ENCODE measurements around the gene RPTOR.

RPTOR gene

GRCh38 chr17:80967404-80967872 lies 422.8 kb downstream of the RPTOR start:
- DNase-seq (ENCODE audit: low read depth in 2 of 2, low spot score in 1 of 2), result no peak

GRCh38 chr17:80968602-80969029 lies 424.0 kb downstream of the RPTOR start:
- DNase-seq (ENCODE audit: low read depth in 2 of 2, low spot score in 1 of 2), result no peak

GRCh38 chr17:80969030-80969673 lies 424.5 kb downstream of the RPTOR start:
- no peak for DNase-seq (ENCODE audit: low read depth in 2 of 2, low spot score in 1 of 2)

- no peak for DNase-seq (ENCODE audit: low read depth in 2 of 2, low spot score in 1 of 2)
These were observed 425.0 kb downstream of the RPTOR start for GRCh38 chr17:80969674-80970043.

DNA sequence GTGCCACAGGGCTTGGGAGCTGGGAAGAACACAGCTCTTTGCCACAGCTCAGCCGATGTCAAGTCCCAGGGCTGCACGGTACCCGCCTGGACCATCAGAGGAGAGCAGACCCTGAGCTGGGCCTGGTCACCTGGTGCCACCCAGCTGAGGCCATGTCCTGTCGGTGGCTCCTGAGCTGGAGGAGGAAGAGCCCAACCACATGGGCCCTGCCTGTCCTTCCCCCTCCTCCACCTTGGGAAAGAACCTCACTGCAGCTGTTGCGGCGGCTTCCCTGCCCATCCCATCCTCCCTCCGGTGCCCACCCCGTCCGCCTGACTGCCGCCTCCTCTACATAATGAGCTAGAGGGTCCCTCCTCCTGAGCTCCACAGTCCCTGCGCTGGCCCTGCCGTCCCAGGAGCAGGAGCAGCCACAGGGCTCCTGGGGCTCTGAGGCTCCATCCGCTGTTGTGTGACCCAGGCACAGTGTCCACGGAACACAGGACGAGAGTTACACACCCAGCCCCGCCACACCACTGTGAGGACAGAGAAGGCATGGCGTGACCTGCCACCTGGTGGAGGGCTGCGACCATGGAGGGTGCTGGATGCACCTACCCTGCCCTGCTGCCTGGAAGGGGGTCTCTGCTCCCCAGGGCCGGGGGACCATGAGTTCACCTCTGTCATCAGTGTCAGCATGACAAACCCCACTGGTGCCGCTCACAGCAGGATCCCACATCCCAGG lies 425.6 kb downstream of the RPTOR start:
- peak in 1 of 2 donors; percentile 13 for DNase-seq (ENCODE audit: low read depth in 2 of 2, low spot score in 1 of 2)

GRCh38 chr17:80970762-80971703 lies 426.4 kb downstream of the RPTOR start:
- no peak for DNase-seq (ENCODE audit: low read depth in 2 of 2, low spot score in 1 of 2)

DNA sequence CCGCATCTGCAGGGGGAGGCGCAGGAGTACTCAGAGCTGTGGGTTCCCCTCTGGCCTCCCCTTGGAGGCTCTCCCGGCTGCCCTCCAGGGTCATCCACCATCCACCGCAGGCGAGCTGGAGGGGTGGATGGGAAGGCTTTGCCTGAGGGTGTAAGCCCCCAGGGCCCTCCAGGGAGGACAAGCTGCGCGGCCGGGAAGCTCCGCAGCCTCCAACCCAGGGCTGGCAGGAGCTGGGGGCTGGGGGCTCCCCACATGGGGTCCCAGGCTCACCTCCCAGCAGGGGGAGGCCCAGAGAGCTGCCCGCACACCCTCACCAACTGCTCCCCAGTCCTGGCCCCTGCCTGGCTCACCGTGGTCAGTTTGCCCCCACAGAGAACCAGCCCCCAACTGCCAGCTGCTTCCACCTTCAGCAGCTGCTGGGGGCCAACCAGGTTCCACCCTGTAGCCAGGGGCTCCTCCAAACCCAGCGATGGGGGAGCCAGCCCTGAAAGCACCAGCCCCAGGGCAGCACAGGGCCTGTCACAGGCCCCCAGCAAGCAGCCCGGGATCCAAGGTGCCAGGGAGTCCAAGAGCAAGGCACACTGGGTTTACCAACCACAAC lies 427.2 kb downstream of the RPTOR start:
- DNase-seq (ENCODE audit: low read depth in 2 of 2, low spot score in 1 of 2), result no peak

DNA sequence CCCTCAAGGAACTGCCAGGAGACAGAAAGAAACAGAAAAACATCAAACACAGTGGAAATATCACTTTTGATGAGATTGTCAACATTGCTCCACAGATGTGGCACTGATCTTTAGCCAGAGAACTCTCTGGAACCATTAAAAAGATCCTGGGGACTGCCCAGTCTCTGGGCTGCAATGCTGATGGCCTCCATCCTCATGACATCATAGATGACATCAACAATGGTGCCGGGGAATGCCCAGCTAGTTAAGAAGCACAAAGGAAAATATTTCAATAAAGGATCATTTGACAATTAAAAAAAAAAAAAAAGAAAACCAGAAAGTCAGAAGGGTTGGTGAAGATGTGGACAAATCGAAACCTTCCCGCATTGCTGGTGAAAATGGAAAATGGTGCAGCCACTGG lies 432.1 kb downstream of the RPTOR start:
- DNase-seq (ENCODE audit: low read depth in 2 of 2, low spot score in 1 of 2), result no peak

GRCh38 chr17:80977172-80977571 lies 432.5 kb downstream of the RPTOR start:
- DNase-seq (ENCODE audit: low read depth in 2 of 2, low spot score in 1 of 2), result no peak

- DNase-seq (ENCODE audit: low read depth in 2 of 2, low spot score in 1 of 2), result no peak
These were observed 434.2 kb downstream of the RPTOR start for GRCh38 chr17:80978499-80979497.

DNA sequence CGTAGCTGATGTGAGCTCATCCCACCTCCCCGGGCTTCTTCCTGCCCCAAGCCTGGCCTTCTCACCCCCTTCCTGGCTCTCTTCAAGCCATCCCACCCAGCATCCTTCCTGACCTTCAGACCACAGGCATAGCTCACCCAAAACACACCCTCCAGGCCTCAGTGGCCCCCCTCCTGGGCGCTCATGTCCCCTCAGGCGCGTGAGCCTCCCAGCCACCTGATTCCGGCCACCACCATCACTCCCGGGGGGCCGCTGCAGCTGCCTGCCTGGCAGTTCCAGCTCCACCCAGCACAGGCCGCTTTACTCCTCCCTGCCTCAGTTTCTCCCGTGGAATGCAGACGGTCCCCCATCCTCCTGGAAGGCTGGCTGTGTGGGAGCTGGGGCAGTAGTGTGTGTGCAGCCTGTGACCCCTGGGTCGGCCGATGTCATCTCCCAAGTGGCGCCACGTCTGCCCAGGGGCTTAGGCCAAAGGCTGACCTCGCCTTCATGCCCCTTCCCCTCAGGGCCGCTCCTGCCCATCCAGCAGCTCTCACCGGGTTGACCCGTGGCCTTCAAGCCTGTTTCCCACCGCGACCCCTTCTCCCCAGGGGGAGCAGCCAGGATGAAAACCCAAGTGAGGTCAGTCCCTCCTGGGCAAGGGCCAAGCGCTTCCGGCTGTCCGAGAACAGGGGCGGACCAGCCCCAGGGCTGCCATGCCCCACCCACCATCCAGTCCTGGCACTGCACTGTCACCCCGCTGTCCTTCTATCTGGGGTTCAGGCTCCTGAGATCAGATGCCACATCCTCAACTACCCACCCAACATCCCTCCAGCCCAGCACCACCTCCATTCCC lies 435.1 kb downstream of the RPTOR start:
- DNase-seq (ENCODE audit: low read depth in 2 of 2, low spot score in 1 of 2), result no peak

GRCh38 chr17:80980397-80981061 lies 435.9 kb downstream of the RPTOR start:
- no peak for DNase-seq (ENCODE audit: low read depth in 2 of 2, low spot score in 1 of 2)

DNA sequence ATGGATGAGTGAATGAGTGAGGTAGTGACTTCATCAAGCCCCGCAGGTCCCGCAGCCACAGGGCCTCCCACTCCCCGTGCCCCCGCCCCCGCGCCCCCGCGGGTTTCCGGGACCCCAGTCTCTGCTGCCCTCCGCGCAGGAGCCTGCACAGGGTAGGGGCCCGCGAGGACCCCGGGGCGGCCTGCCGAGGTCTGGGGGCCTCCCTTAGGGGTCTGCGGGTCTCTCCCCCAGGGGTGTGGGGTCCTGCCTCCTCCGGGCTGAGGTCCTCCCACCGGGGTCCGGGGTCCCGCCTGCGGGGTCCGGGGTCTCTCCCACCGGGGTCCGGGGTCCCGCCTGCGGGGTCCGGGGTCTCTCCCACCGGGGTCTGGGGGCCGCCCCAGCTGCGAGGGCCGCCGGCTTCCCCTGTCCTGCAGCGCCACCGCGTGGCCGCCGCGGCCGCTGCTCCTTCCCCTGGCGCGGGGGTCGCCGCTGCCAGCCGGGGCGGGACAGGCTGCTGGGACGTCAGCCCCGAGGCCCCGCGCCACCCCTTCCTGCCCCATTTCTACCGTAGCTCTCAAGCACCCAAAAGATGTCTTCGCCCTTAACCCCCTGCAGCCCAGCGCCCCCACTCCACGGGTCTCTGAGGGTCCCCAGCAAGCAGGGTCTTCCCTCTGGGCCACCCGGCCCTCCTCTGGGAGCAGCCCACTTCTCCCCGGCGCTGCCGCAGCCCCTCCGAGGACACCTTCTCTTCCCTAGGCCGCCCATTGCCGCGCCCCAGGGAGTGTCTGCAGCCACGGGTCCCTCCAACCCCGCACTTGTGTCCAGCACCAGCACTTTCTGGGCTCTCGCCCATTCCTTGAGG lies 436.6 kb downstream of the RPTOR start:
- DNase-seq (ENCODE audit: low read depth in 2 of 2, low spot score in 1 of 2), result no peak

- no peak for DNase-seq (ENCODE audit: low read depth in 2 of 2, low spot score in 1 of 2)
These were observed 437.3 kb downstream of the RPTOR start for GRCh38 chr17:80981929-80982425.

DNA sequence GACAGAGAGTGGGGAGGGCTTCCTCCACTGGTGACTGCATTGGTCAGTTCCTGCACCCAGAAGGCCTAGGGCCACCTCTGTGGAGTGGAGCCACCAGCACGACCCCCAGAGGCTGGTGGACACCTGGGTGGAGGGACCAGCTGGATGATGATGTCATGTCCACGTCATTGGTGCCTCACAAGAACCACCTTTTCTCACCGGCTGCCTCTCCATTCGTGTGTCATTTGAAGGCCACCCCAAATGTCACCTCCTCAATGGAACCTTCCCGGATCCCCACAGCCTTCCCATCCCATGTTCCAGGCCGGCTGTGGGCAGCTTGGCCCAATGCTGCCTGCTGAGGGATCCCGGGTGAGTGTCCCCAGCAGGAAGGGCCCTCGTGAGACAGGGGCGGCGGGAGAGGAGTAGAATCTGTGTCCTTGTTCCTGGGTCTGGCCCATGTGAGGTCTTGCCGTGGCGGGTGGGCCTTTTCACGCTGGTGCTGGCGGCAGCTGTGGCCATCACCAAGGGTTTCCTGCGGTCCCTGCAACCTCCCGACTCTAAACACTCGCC lies 437.9 kb downstream of the RPTOR start:
- no peak for DNase-seq (ENCODE audit: low read depth in 2 of 2, low spot score in 1 of 2)

DNA sequence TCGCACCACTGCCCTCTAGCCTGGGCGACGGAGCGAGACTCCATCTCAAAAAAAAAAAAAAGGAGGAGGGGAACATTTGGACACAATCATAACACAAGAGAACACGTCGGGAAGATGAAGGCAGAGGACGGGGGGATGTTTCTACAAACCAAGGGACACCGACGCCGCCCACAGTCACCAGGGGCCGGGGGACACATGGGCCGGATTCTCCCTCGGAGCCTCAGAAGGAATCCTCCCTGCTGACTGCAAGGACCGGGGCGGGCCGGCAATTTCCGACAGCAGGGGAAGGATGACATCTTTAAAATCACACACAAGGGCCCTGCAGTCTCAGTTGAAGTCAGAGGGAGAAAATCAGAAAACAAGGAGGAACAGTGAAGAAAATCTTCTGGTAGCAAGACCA lies 438.9 kb downstream of the RPTOR start:
- no peak for DNase-seq (ENCODE audit: low read depth in 2 of 2, low spot score in 1 of 2)

DNA sequence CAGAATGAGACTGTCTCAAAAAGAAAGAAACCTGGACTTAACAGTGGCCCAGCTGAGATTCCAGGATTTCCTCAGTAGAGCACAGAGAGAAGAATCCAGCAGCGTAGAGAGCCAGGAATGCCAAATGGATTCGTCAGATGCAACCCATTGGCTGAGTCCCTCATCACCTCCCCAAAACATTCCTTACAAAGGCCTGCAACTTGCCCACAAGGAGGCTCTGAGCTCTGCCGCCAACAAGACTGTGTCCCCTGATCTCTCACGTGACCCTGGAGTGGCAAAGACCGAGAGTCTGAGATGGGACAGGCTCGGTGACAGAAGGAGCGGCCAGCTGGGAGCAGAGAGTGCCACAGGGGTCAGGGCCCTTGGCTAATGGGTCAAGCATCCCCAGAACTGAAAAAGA lies 440.1 kb downstream of the RPTOR start:
- no peak for DNase-seq (ENCODE audit: low read depth in 2 of 2, low spot score in 1 of 2)

Measured in stimulated activated CD8-positive, alpha-beta memory T cell treated with anti-CD3 and anti-CD28 coated beads, Interleukin-4, amount 100 ng/mL, for 1 hour (primary cell).